Chondrocyte (in vitro differentiated cells): Measurements from ENCODE around the gene PGAM1. TPM values are rescaled to one million over a fixed set of nuclear protein-coding genes. Genes with fewer than 3 reads are reported as not detected.
"Not testable (repeated sequence)": the region's sequence is repeated elsewhere in the genome, so short reads cannot be mapped to it uniquely, and the experiment has no call there.

Experiments used
- DNase-seq: peaks from one replicate; pipeline ENCODE4 v3.0.0; 2021; ENCODE audit warnings: mixed read lengths, low spot score
- H3K27ac Mint-ChIP-seq: one replicate; pipeline ENCODE4 v1.8.0; 2021; ENCODE audit warnings: mild to moderate bottlenecking, moderate library complexity, mixed read lengths; ENCODE audit not compliant: unreplicated experiment
- H3K27me3 Mint-ChIP-seq: 2 replicates; pipeline ENCODE4 v1.8.0; 2021; ENCODE audit warnings: low read depth, mixed read lengths
- H3K36me3 Mint-ChIP-seq: 2 replicates; pipeline ENCODE4 v1.8.0; 2021; ENCODE audit warnings: low read depth, mixed read lengths
- H3K4me1 Mint-ChIP-seq: 2 replicates; pipeline ENCODE4 v1.8.0; 2021; ENCODE audit warnings: low read depth, mild to moderate bottlenecking, mixed read lengths
- H3K4me3 Mint-ChIP-seq: one replicate; pipeline ENCODE4 v1.8.0; 2021; ENCODE audit warnings: mild to moderate bottlenecking, moderate library complexity, mixed read lengths; ENCODE audit not compliant: unreplicated experiment
- H3K9me3 Mint-ChIP-seq: 2 replicates; pipeline ENCODE4 v1.8.0; 2021; ENCODE audit warnings: low read depth, mixed read lengths
- CTCF ChIP-seq: fragments of 200-600 bp; sonication (generic); IDR thresholded peaks from 2 replicates; pipeline ENCODE4 v1.5.0; 2021; ENCODE audit warnings: antibody characterized with exemption, mild to moderate bottlenecking, moderate library complexity
- total RNA-seq: library from RNA; stranded (reverse); gene quantifications from 3 replicates; pipeline ENCODE4 v1.2.1, GENCODE V29; 2021

PGAM1 gene
- total RNA-seq, 1 donor from 2014 or later, result 334 TPM

- no peak overlapping the region for H3K27ac Mint-ChIP-seq
- TF ChIP-seq CTCF, result no peak
Measured at GRCh38 chr10:97408496-97408992, 17.4 kb upstream of the PGAM1 start.

GRCh38 chr10:97411406-97411805 lies 14.6 kb upstream of the PGAM1 start:
- no peak overlapping the region for H3K27ac Mint-ChIP-seq
- no peaks in the 10 kb centered on the region for H3K9me3 Mint-ChIP-seq
- H3K36me3 Mint-ChIP-seq, result no peaks in the 10 kb centered on the region
- H3K4me3 Mint-ChIP-seq, result no peak overlapping the region
- no peak for DNase-seq
- H3K27me3 Mint-ChIP-seq, result no peaks in the 10 kb centered on the region
- TF ChIP-seq CTCF, result no peak
- peaks cover 11% of the 10 kb centered on the region for H3K4me1 Mint-ChIP-seq

More at GRCh38 chr10:97408496-97408992, 17.4 kb upstream of the PGAM1 start:
- Mint-ChIP-seq H3K4me1 (peaks cover 6% of the 10 kb centered on the region), H3K9me3 (no peaks in the 10 kb centered on the region), H3K27me3 (no peaks in the 10 kb centered on the region), H3K36me3 (no peaks in the 10 kb centered on the region), H3K4me3 (no peak overlapping the region)
- no peak for DNase-seq

DNA sequence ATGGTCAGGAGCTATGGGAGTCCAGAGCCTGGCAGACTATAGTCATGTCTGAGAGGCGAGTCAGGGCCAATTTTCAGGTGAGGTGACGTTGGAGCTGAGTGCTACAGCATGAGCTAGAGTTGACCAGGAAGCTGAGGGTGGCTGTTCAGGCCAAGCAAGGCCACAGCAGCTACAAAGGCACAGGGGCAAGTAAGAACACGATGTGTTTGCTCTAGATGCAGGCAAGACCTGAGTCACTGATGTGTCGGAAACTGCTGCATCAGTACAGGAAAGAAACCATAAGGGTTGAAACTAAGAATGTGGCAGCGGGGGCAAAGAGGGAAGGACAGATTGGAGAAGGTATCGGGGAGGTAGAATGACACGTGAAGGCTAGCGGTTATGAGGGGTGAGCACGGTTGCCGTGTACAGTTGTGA lies 13.1 kb upstream of the PGAM1 start:
- no peaks in the 10 kb centered on the region for H3K9me3 Mint-ChIP-seq
- H3K27ac Mint-ChIP-seq, result no peak overlapping the region
- no peak overlapping the region for H3K4me3 Mint-ChIP-seq
- no peaks in the 10 kb centered on the region for H3K36me3 Mint-ChIP-seq
- no peak for TF ChIP-seq CTCF
- H3K27me3 Mint-ChIP-seq, result no peaks in the 10 kb centered on the region
- peaks cover 5% of the 10 kb centered on the region for H3K4me1 Mint-ChIP-seq
- no peak for DNase-seq

- no peaks in the 10 kb centered on the region for H3K27me3 Mint-ChIP-seq
- no peaks in the 10 kb centered on the region for H3K36me3 Mint-ChIP-seq
- TF ChIP-seq CTCF, result no peak
- H3K4me1 Mint-ChIP-seq, result peaks cover 5% of the 10 kb centered on the region
- H3K9me3 Mint-ChIP-seq, result no peaks in the 10 kb centered on the region
- no peak for DNase-seq
- H3K4me3 Mint-ChIP-seq, result no peak overlapping the region
- no peak overlapping the region for H3K27ac Mint-ChIP-seq
Measured at GRCh38 chr10:97416565-97416964, 9.4 kb upstream of the PGAM1 start.

DNA sequence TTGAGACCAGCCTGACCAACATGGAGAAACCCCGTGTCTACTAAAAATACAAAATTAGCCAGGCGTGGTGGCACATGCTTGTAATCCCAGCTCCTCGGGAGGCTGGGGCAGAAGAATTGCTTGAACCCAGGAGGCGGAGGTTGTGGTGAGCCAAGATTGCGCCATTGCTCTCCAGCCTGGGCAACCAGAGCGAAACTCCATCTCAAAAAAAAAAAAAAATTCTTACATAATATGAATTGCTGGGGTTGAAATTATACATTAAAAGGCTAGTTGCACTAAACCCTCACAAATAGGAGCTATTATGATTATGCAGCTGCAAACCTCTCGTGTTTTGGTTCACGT lies 2.3 kb upstream of the PGAM1 start:
- H3K4me3 Mint-ChIP-seq, H3K27ac Mint-ChIP-seq, H3K36me3 Mint-ChIP-seq, H3K27me3 Mint-ChIP-seq, DNase-seq, H3K9me3 Mint-ChIP-seq: not testable (repeated sequence)
- peaks cover 21% of the 10 kb centered on the region for H3K4me1 Mint-ChIP-seq

- Mint-ChIP-seq H3K9me3 (no peaks in the 10 kb centered on the region), H3K27me3 (no peaks in the 10 kb centered on the region), H3K4me3 (peak overlapping the region; percentile 82), H3K27ac (peak overlapping the region; percentile 94), H3K4me1 (peaks cover 29% of the 10 kb centered on the region), H3K36me3 (peaks cover 14% of the 10 kb centered on the region)
- TF ChIP-seq CTCF, result no peak
- no peak for DNase-seq
Measured at GRCh38 chr10:97426776-97427570, 982 bp downstream of the PGAM1 start.
